Left lung (tissue), 10 donors: Measurements from ENCODE around the gene CDH22. TPM values are rescaled to one million over a fixed set of nuclear protein-coding genes. Genes with fewer than 3 reads are reported as not detected.

ENCODE experiments used
- ATAC-seq: fragments of 200-7000 bp; cut with Tn5 transposase; one replicate; pipeline ENCODE4 v1.9.1; 2020; ENCODE audit warnings: moderate library complexity
- DNase-seq, 4 donors: peaks; one replicate each; pipeline ENCODE4 v3.0.0-alpha.2; 2013 to 2020
- H3K27ac ChIP-seq, 2 donors: fragments of 200-600 bp; sonication (generic) in 1 of 2; one replicate each; pipeline versions ENCODE4 v1.5.0 to v1.8.0; 2020 to 2021
- H3K27me3 ChIP-seq, 2 donors: fragments of 200-600 bp; sonication (generic) in 1 of 2; one replicate each; pipeline versions ENCODE4 v1.5.0 to v1.8.0; 2020 to 2021
- H3K36me3 ChIP-seq, 2 donors: fragments of 200-600 bp; sonication (generic) in 1 of 2; one replicate each; pipeline versions ENCODE4 v1.5.0 to v1.8.0; 2020 to 2021
- H3K4me1 ChIP-seq, 2 donors: fragments of 200-600 bp; one replicate each; pipeline ENCODE4 v1.8.0; 2021
- H3K4me3 ChIP-seq, 2 donors: fragments of 200-600 bp; sonication (generic) in 1 of 2; one replicate each; pipeline versions ENCODE4 v1.5.0 to v1.8.0; 2020 to 2021; ENCODE audit warnings: mild to moderate bottlenecking in 1 of 2
- H3K9me3 ChIP-seq, 2 donors: fragments of 200-600 bp; sonication (generic) in 1 of 2; one replicate each; pipeline versions ENCODE4 v1.5.0 to v1.8.0; 2020 to 2021
- CTCF ChIP-seq, 2 donors: fragments of 200-600 bp; sonication (generic) in 1 of 2; IDR thresholded peaks; one replicate each; pipeline versions ENCODE4 v1.5.0 to v1.8.0; 2021; ENCODE audit warnings: antibody characterized with exemption in 2 of 2
- intact Hi-C, 2 donors: fragments of 100-400 bp; cut with DNase I; formaldehyde crosslinking; loops; one replicate each; pipeline versions ENCODE4 v1.11.2 to v1.14.2; 2022
- polyA plus RNA-seq, 6 donors: library from polyadenylated mRNA; unstranded; fragments of 120-200 nt; gene quantifications; one replicate each; pipeline ENCODE4 v1.2.1, GENCODE V29; 2013; ENCODE audit not compliant: insufficient read length in 6 of 6
- total RNA-seq, 2 donors: library from RNA; stranded (reverse); fragmentation: NEBNext Ultra II Directional; extraction: Animal tissue kit (Norgen Biotek cat#: 25700); gene quantifications; one replicate each; pipeline ENCODE4 v1.2.1, GENCODE V29; 2021
- donor health status: DM: no; HTN: yes; CAD: no.
- donor health status: DM: no; HTN: no; CAD: no.

Gene CDH22
- total and polyA plus RNA-seq, 8 donors = 0.06 to 0.26 (median 0.08) TPM; not detected in 2

DNA sequence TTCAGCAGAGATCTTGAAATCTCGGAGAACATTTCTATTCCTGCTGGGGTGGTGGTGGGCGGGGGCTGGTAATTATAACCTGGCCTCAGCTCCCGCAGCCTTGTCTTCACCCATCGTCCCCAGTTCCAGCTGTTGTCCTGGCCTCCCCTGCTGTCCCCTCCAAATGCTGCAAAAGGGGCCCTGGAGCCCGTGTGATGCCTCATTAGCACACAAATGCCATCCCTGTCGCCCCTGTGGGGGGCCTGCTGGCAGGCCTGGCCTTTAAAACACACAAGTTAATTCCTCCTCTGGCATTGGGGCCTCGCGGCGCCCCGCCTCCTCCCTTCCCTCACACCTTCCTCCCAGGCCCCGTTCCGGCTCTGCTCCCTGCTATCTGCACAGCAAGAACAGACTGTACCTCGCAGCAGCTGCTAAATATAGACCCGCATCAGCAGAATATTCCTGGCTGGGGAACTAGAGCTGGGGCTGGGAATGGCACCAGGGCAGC, 85.7 kb downstream of the CDH22 start:
- no peaks in the 10 kb centered on the region for H3K36me3 ChIP-seq
- TF ChIP-seq CTCF (IDR thresholded peaks at IDR 0.05) = no peak
- no peaks in the 10 kb centered on the region for H3K9me3 ChIP-seq
- ATAC-seq (no peak), DNase-seq (no peak)
- intact Hi-C loops = no loop called here
- no peaks in the 10 kb centered on the region for H3K4me1 ChIP-seq
- H3K27ac ChIP-seq = no peak overlapping the region
- H3K4me3 ChIP-seq = no peak overlapping the region
- peaks cover 3 to 65% of the 10 kb centered on the region in 2 donors for H3K27me3 ChIP-seq

DNA sequence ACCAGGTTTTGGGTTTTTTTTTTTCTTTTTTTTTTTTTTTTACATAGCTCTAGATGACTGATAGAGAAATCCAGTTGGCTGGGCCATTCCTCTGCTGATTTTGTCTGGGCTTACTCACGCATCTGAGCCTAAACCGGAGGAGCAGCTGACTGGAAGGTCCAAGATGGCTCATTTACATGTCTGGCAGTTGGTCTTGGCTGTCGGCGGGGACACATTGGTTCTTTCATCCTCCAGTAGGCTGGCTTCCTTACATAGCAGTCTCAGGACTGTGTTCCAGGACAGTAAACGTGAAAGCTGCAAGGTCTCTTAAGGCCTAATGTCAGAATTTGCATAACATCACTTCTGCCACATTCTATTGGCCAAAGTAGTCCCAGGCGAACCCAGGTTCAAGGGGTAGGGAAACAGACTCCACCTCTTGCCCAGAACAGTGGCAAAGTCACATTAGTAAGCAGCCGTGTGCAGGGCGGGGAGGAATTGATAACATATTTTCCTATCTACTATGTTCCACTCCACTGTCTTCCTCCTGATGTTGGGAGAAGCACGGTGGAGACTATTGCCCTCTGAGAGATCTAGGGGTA, 87.0 kb downstream of the CDH22 start:
- Histone ChIP-seq H3K36me3 (no peaks in the 10 kb centered on the region), H3K4me1 (no peaks in the 10 kb centered on the region), H3K27ac (no peak overlapping the region), H3K9me3 (no peaks in the 10 kb centered on the region), H3K27me3 (peaks cover 3 to 59% of the 10 kb centered on the region in 2 donors), H3K4me3 (no peak overlapping the region)
- TF ChIP-seq CTCF (IDR thresholded peaks at IDR 0.05) = no peak
- DNase-seq (no peak), ATAC-seq (no peak)
- intact Hi-C loops = no loop called here

GRCh38 chr20:46220455-46221207, 87.7 kb downstream of the CDH22 start:
- TF ChIP-seq CTCF (IDR thresholded peaks at IDR 0.05) = no peak
- Histone ChIP-seq H3K27ac (no peak overlapping the region), H3K36me3 (no peaks in the 10 kb centered on the region), H3K9me3 (no peaks in the 10 kb centered on the region), H3K27me3 (peaks cover 1 to 59% of the 10 kb centered on the region in 2 donors), H3K4me1 (no peaks in the 10 kb centered on the region), H3K4me3 (no peak overlapping the region)
- intact Hi-C loops = no loop called here
- ATAC-seq = no peak
- no peak for DNase-seq

DNA sequence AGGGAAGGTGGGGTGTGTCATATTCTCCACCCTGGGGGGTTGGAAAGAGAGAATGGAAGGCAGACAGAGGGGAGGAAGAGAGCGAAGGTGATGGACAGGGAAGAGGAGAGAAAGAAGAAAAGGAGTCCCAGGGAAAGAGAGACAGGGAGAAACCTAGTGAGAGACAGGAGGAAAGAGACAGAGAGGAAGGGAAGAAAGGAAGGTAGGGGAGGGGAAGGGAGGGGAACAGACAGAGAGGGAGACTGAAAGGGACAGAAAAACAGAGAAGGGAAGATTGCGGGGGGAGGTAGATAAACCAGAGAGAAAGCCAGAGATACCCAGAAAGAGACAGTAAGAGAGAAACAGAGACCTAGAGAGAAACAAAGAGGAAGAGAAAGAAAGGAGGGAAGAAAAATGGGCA, 88.4 kb downstream of the CDH22 start:
- H3K27me3 ChIP-seq = peaks cover 0 to 59% of the 10 kb centered on the region in 2 donors
- no peaks in the 10 kb centered on the region for H3K36me3 ChIP-seq
- intact Hi-C loops = no loop called here
- no peak for ATAC-seq
- no peaks in the 10 kb centered on the region for H3K9me3 ChIP-seq
- no peak for DNase-seq
- H3K4me1 ChIP-seq = no peaks in the 10 kb centered on the region
- H3K27ac ChIP-seq = no peak overlapping the region
- TF ChIP-seq CTCF (IDR thresholded peaks at IDR 0.05) = no peak
- H3K4me3 ChIP-seq = no peak overlapping the region

DNA sequence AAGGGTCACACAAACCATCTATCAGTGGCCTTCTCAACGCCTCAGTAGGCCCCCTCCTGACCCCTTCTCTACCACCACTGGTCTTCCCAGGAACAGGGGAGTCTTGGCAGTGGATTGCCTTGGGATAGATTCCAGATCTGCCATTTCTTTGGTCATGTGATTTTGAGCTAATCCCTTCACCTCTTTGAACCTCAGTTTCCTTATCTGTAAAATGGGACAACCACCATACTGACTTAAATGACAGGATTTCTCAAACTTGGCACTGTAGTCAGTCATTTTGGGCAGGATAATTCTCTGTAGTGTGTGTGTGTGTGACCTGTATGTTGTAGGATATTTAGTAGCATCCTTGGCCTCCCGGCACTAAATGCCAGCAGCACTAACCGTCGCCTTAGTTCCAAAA, 89.1 kb downstream of the CDH22 start:
- ATAC-seq = no peak
- H3K36me3 ChIP-seq = no peaks in the 10 kb centered on the region
- no peaks in the 10 kb centered on the region for H3K9me3 ChIP-seq
- no peak for DNase-seq
- H3K4me1 ChIP-seq = no peaks in the 10 kb centered on the region
- H3K27me3 ChIP-seq = peaks cover 0 to 59% of the 10 kb centered on the region in 2 donors
- TF ChIP-seq CTCF (IDR thresholded peaks at IDR 0.05) = no peak
- intact Hi-C loops = no loop called here
- H3K27ac ChIP-seq = no peak overlapping the region
- no peak overlapping the region for H3K4me3 ChIP-seq
